GM12878 (cell line): ENCODE measurements around the gene GIPC1. TPM values are rescaled to one million over a fixed set of nuclear protein-coding genes. Genes with fewer than 3 reads are reported as not detected.

Source experiments
- BMI1 ChIP-seq: fragments of 450-650 bp; IDR thresholded peaks from 2 replicates; pipeline ENCODE4 v1.6.1; 2016; ENCODE audit warnings: mild to moderate bottlenecking, moderate library complexity, borderline replicate concordance
- CBX3 ChIP-seq: fragments of 200-600 bp; sonication (generic); IDR thresholded peaks from 2 replicates; pipeline ENCODE4 v1.6.1; 2016; ENCODE audit warnings: low read depth, borderline replicate concordance
- CHD2 ChIP-seq: IDR thresholded peaks from 2 replicates; pipeline ENCODE4 v1.6.1; 2011; ENCODE audit warnings: low read depth, low read length, improper control_type of control experiment, borderline replicate concordance
- CTCF ChIP-seq, 3 experiments: IDR thresholded peaks in 2 of 3; conservative IDR thresholded peaks in 1 of 3; 2 replicates each; pipeline ENCODE4 v1.5.1; 2011; ENCODE audit warnings: low read depth in 3 of 3, low read length in 3 of 3, mild to moderate bottlenecking in 3 of 3, control low read depth in 2 of 3, moderate library complexity in 2 of 3, inconsistent platforms in 1 of 3, mixed read lengths in 1 of 3; ENCODE audit not compliant: control insufficient read depth in 2 of 3, insufficient read depth in 1 of 3; ENCODE audit errors: extremely low read depth in 1 of 3
- ELK1 ChIP-seq: IDR thresholded peaks from 2 replicates; pipeline ENCODE4 v1.6.1; 2012; ENCODE audit warnings: low read depth, low read length, improper control_type of control experiment
- GATAD2B ChIP-seq: fragments of 450-650 bp; conservative IDR thresholded peaks from 2 replicates; pipeline ENCODE4 v1.6.1; 2017; ENCODE audit warnings: low read depth, mild to moderate bottlenecking, moderate library complexity
- HCFC1 ChIP-seq: fragments of 150-350 bp; IDR thresholded peaks from 2 replicates; pipeline ENCODE4 v1.6.1; 2014; ENCODE audit warnings: low read length
- HDAC6 ChIP-seq: fragments of 200-600 bp; sonication (generic); IDR thresholded peaks from one replicate; pipeline ENCODE4 v1.8.0; 2017; ENCODE audit warnings: antibody characterized with exemption; ENCODE audit not compliant: unreplicated experiment
- IKZF1 ChIP-seq: fragments of 450-650 bp; conservative IDR thresholded peaks from 2 replicates; pipeline ENCODE4 v1.6.1; 2017; ENCODE audit warnings: antibody characterized with exemption, mild to moderate bottlenecking
- IKZF2 ChIP-seq, 2 experiments: fragments of 450-650 bp; IDR thresholded peaks; 2 replicates each; pipeline ENCODE4 v1.6.1; 2017; ENCODE audit warnings: mild to moderate bottlenecking in 2 of 2, moderate library complexity in 2 of 2
- JUND ChIP-seq: IDR thresholded peaks from 2 replicates; pipeline ENCODE4 v1.6.1; 2012; ENCODE audit warnings: low read depth, mild to moderate bottlenecking, low read length, improper control_type of control experiment, moderate library complexity
- KDM1A ChIP-seq: fragments of 200-600 bp; sonication (generic); IDR thresholded peaks from 2 replicates; pipeline ENCODE4 v1.6.1; 2016; ENCODE audit warnings: borderline replicate concordance
- MYC ChIP-seq: IDR thresholded peaks from 2 replicates; pipeline ENCODE4 v1.6.1; 2011; ENCODE audit warnings: mild to moderate bottlenecking, low read length, moderate library complexity, inconsistent platforms; ENCODE audit not compliant: insufficient read depth, insufficient replicate concordance, insufficient read length, severe bottlenecking
- NR2C2 ChIP-seq: IDR thresholded peaks from 2 replicates; pipeline ENCODE4 v1.6.1; 2011; ENCODE audit warnings: borderline replicate concordance, low read depth; ENCODE audit not compliant: control insufficient read depth, insufficient read length
- PAX5 ChIP-seq: IDR thresholded peaks from 2 replicates; pipeline ENCODE4 v1.6.1; 2011; ENCODE audit warnings: low read depth, low read length, borderline replicate concordance
- PAX8 ChIP-seq: fragments of 450-650 bp; IDR thresholded peaks from 2 replicates; pipeline ENCODE4 v1.6.1; 2017; ENCODE audit warnings: mild to moderate bottlenecking, moderate library complexity
- RAD21 ChIP-seq: IDR thresholded peaks from 2 replicates; pipeline ENCODE4 v1.6.1; 2011; ENCODE audit warnings: mild to moderate bottlenecking, low read depth, low read length, moderate library complexity; ENCODE audit not compliant: insufficient read depth
- SIX5 ChIP-seq: IDR thresholded peaks from 2 replicates; pipeline ENCODE4 v1.6.1; 2011; ENCODE audit warnings: mild to moderate bottlenecking, low read depth, low read length, moderate library complexity; ENCODE audit not compliant: severe bottlenecking
- STAT3 ChIP-seq: IDR thresholded peaks from 2 replicates; pipeline ENCODE4 v1.6.1; 2011; ENCODE audit warnings: low read depth, low read length, improper control_type of control experiment
- TAF1 ChIP-seq: IDR thresholded peaks from 2 replicates; pipeline ENCODE4 v1.6.1; 2011; ENCODE audit warnings: mild to moderate bottlenecking, low read depth, low read length, borderline replicate concordance
- TCF3 ChIP-seq: IDR thresholded peaks from 2 replicates; pipeline ENCODE4 v1.6.1; 2012; ENCODE audit warnings: low read depth, mild to moderate bottlenecking, low read length, borderline replicate concordance; ENCODE audit not compliant: insufficient read depth
- YY1 ChIP-seq: IDR thresholded peaks from 2 replicates; pipeline ENCODE4 v1.6.1; 2011; ENCODE audit warnings: low read depth, mild to moderate bottlenecking, low read length
- ZBTB33 ChIP-seq: fragments of 450-650 bp; IDR thresholded peaks from 2 replicates; pipeline ENCODE4 v1.6.1; 2017; ENCODE audit warnings: mild to moderate bottlenecking
- polyA plus RNA-seq, 11 experiments: library from polyadenylated mRNA; depleted of rRNA in 4 of 11; unstranded in 6 of 11; stranded (reverse) in 5 of 11; fragments of >200 nt; fragmentation: Nextera tagmentation in 4 of 11; fragmentation: Illumina TruSeq in 1 of 11; extraction: Ambion mirVana in 4 of 11; extraction: Trizol in 1 of 11; gene quantifications; 1 replicate in 1 of 11; 2 replicates in 10 of 11; pipeline versions ENCODE4 v1.2.1 to v1.2.3, GENCODE V29; 2011 to 2016; ENCODE audit warnings: inconsistent platforms in 2 of 11, missing spikeins in 2 of 11, low read depth in 1 of 11
- total RNA-seq, 4 experiments: library from RNA; depleted of rRNA in 3 of 4; stranded (reverse); fragments of >200 nt in 3 of 4; fragmentation: Illumina TruSeq in 1 of 4; extraction: Trizol in 1 of 4; gene quantifications; 2 replicates each; pipeline versions ENCODE4 v1.2.1 to v1.2.3, GENCODE V29; 2013 to 2021

GIPC1 gene
- total and polyA plus RNA-seq, 10 of the 15 experiments (the other 5 are each of a cell fraction or from before 2014, with no cell fraction given) = 0.47 to 24.1 (median 13.6) TPM

GRCh38 chr19:14472202-14472938 lies 23.6 kb downstream of the GIPC1 start (continued):
- TF ChIP-seq YY1 (0 out of 2 replicates have a peak, but pooled peaks have one; percentile 60), MYC (no peak), PAX5 (no peak), SIX5 (no peak), TAF1 (no peak), BMI1 (no peak), HCFC1 (no peak), GATAD2B (no peak), JUND (no peak), KDM1A (no peak), IKZF1 (peak; percentile 64; the same call in 1 of the 2 replicates), CHD2 (no peak), TCF3 (no peak), IKZF2 (IDR thresholded peaks at IDR 0.05) (no peak), RAD21 (peak; percentile 36), NR2C2 (no peak), CBX3 (no peak), PAX8 (no peak), STAT3 (no peak), ELK1 (no peak), HDAC6 (peak; percentile 33), CTCF (IDR thresholded peaks at IDR 0.05 in 2 of 3, conservative IDR thresholded peaks at IDR 0.05 in 1 of 3; ENCODE audit: control insufficient read depth in 2 of 3, extremely low read depth in 1 of 3, insufficient read depth in 1 of 3, low read depth in 3 of 3, low read length in 3 of 3) (peak; percentile 77 to 99 (median 80)), ZBTB33 (peak; percentile 95; the same call in 1 of the 2 replicates)
